HEK293T (cell line): ENCODE measurements around the gene SCRN1.

Experiments used
- CTCF ChIA-PET: fragments of 350-600 bp; formaldehyde crosslinking; extraction: SDS; loops from one replicate; lab custom pipeline; 2021; ENCODE audit warnings: antibody characterized with exemption, inconsistent platforms; lab: Yijun Ruan, JAX
- POLR2A ChIA-PET: fragments of 350-600 bp; formaldehyde crosslinking; extraction: SDS; loops from one replicate; lab custom pipeline; 2020; ENCODE audit warnings: antibody characterized with exemption, inconsistent platforms; lab: Yijun Ruan, JAX
- DNase-seq: peaks from one replicate; pipeline ENCODE4 v3.0.0; 2012; ENCODE audit warnings: mixed read lengths; ENCODE audit errors: extremely low spot score
- ARNT ChIP-seq: fragments of 450-650 bp; IDR thresholded peaks from 2 replicates; pipeline ENCODE4 v1.6.1; 2017; ENCODE audit warnings: mild to moderate bottlenecking
- BHLHE40 ChIP-seq: fragments of 450-650 bp; IDR thresholded peaks from 2 replicates; pipeline ENCODE4 v1.6.1; 2016; ENCODE audit warnings: mild to moderate bottlenecking, moderate library complexity, borderline replicate concordance
- CTBP1 ChIP-seq: fragments of 450-650 bp; IDR thresholded peaks from 2 replicates; pipeline ENCODE4 v1.6.1; 2016; ENCODE audit warnings: borderline replicate concordance
- ELF4 ChIP-seq: fragments of 450-650 bp; IDR thresholded peaks from 2 replicates; pipeline ENCODE4 v1.6.1; 2017; ENCODE audit warnings: antibody characterized with exemption
- FOXA1 ChIP-seq: fragments of 450-650 bp; IDR thresholded peaks from 2 replicates; pipeline ENCODE4 v1.6.1; 2016; ENCODE audit warnings: mild to moderate bottlenecking
- FOXK2 ChIP-seq: fragments of 450-650 bp; IDR thresholded peaks from 2 replicates; pipeline ENCODE4 v1.6.1; 2016; ENCODE audit warnings: mild to moderate bottlenecking
- FOXM1 ChIP-seq: fragments of 450-650 bp; IDR thresholded peaks from 2 replicates; pipeline ENCODE4 v1.6.1; 2017; ENCODE audit warnings: mild to moderate bottlenecking, borderline replicate concordance
- HDGF ChIP-seq: fragments of 450-650 bp; IDR thresholded peaks from 2 replicates; pipeline ENCODE4 v1.6.1; 2017; ENCODE audit warnings: antibody characterized with exemption, borderline replicate concordance
- L3MBTL2 ChIP-seq: fragments of 450-650 bp; conservative IDR thresholded peaks from 2 replicates; pipeline ENCODE4 v1.6.1; 2016; ENCODE audit warnings: mild to moderate bottlenecking
- LEF1 ChIP-seq: fragments of 450-650 bp; IDR thresholded peaks from 2 replicates; pipeline ENCODE4 v1.6.1; 2017; ENCODE audit warnings: mild to moderate bottlenecking, borderline replicate concordance
- NFRKB ChIP-seq: fragments of 450-650 bp; IDR thresholded peaks from 2 replicates; pipeline ENCODE4 v1.6.1; 2016; ENCODE audit warnings: mild to moderate bottlenecking, moderate library complexity
- PKNOX1 ChIP-seq: fragments of 450-650 bp; IDR thresholded peaks from 2 replicates; pipeline ENCODE4 v1.6.1; 2016
- SP1 ChIP-seq: fragments of 450-650 bp; IDR thresholded peaks from 2 replicates; pipeline ENCODE4 v1.6.1; 2017
- SUZ12 ChIP-seq: fragments of 450-650 bp; IDR thresholded peaks from 2 replicates; pipeline ENCODE4 v1.6.1; 2016; ENCODE audit warnings: mild to moderate bottlenecking
- TARDBP ChIP-seq: fragments of 450-650 bp; IDR thresholded peaks from 2 replicates; pipeline ENCODE4 v1.6.1; 2016
- ZNF384 ChIP-seq: fragments of 450-650 bp; IDR thresholded peaks from 2 replicates; pipeline ENCODE4 v1.6.1; 2016

Gene SCRN1

GRCh38 chr7:29958667-29959358, 30.8 kb downstream of the SCRN1 start:
- TF ChIP-seq ARNT: no peak
- no peak for TF ChIP-seq NFRKB
- TF ChIP-seq BHLHE40: no peak
- no peak for TF ChIP-seq HDGF
- no peak for TF ChIP-seq ELF4
- TF ChIP-seq L3MBTL2: no peak
- TF ChIP-seq FOXA1: no peak
- TF ChIP-seq ZNF384: no peak
- TF ChIP-seq SP1: no peak
- DNase-seq: no peak
- ChIA-PET POLR2A (no interaction called here), CTCF (interaction anchor here (0.8 kb wide), 1 partner anchor 24 kb away, joined by 3 read pairs; no protein-coding TSS in a partner anchor)

- TF ChIP-seq BHLHE40: no peak
- TF ChIP-seq HDGF: no peak
- POLR2A ChIA-PET: no interaction called here
- no peak for DNase-seq
- CTCF ChIA-PET: interaction anchor here (0.6 to 0.8 kb wide), 2 partner anchors 23 to 780 kb away, joined by 3 read pairs; no protein-coding TSS in a partner anchor
These were observed 31.9 kb downstream of the SCRN1 start for GRCh38 chr7:29957521-29958310.

- TF ChIP-seq ZNF384 (no peak), BHLHE40 (no peak), SUZ12 (no peak)
- POLR2A ChIA-PET: no interaction called here
- no peak for DNase-seq
- CTCF ChIA-PET: no interaction called here
These were observed 33.1 kb downstream of the SCRN1 start for GRCh38 chr7:29956487-29956836.

- TF ChIP-seq FOXM1 (no peak), PKNOX1 (no peak), ELF4 (no peak), CTBP1 (no peak), NFRKB (no peak), ZNF384 (no peak), FOXK2 (no peak), LEF1 (no peak), SUZ12 (no peak), L3MBTL2 (no peak), HDGF (no peak), TARDBP (no peak), SP1 (no peak), FOXA1 (no peak), ARNT (no peak), BHLHE40 (no peak)
- POLR2A ChIA-PET: no interaction called here
- CTCF ChIA-PET: no interaction called here
- no peak for DNase-seq
These were observed 33.7 kb downstream of the SCRN1 start for GRCh38 chr7:29955799-29956486.

DNA sequence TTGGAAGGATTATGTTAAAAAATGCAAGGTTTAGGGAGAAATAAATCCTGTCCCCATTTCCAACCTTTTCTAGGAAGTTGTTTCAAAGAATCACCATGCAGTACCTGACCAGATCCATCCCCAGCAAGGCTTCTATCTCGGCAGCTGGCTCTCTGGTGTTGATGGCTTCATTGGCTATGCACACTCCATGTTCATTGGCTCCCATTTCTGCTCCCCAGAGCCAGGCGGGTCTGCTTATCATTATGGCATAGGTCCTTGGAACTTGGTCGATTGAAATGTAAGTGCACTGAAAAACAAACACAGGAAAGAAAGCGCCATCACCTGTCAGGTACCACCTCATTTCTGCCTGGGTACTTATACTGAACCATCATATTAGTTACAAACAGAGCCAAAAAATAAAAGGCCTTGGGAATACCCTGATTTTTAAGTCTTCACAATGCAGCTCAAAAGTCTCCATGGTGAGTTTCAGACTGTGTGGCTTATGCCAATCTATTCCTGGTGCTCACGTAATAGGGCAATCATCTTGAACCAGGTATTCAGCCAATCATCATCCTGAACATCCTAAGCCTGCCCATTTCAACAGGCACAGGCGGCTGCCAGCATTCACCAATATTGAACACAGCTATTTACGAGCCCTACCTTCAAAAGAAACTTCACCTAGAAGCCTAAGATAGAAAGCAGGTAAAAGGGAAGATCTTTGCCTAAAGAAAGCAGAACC, 34.4 kb downstream of the SCRN1 start:
- no peak for TF ChIP-seq SP1
- no peak for TF ChIP-seq FOXM1
- no peak for TF ChIP-seq ZNF384
- TF ChIP-seq SUZ12: no peak
- TF ChIP-seq CTBP1: no peak
- no peak for TF ChIP-seq PKNOX1
- TF ChIP-seq FOXK2: no peak
- TF ChIP-seq ELF4: no peak
- no peak for TF ChIP-seq FOXA1
- TF ChIP-seq NFRKB: no peak
- TF ChIP-seq TARDBP: no peak
- no peak for TF ChIP-seq L3MBTL2
- TF ChIP-seq ARNT: no peak
- no peak for TF ChIP-seq LEF1
- no peak for TF ChIP-seq HDGF
- TF ChIP-seq BHLHE40: no peak
- no peak for DNase-seq
- ChIA-PET POLR2A (no interaction called here), CTCF (no interaction called here)

DNA sequence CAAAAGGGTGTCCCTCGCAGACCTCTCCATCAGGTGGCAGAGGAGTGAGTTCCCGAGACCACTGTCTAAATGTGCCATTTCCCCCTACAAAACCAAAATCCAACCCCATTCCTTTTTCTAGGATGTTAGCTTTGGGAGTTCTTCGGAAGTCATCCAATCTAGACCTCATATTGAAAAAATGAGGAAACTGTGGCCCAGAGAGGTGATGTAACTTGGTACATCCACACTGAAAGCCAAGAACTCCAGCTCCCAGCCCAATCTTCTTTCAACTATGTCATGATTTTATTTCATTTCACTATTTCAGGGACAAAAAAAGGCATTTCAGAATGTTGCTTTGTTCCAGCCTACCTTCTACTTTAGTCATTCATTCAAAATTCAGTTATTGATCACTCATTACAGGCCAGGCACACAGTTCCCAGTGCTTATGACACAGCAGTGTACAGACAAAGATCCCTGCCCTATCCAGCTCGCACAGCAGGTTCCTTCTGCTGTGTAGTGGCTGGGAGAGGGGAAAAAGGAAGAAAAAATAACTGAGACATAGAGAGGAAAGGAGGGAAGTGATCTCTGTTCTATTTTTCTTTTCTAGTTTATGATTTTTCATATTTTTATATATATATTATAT, 35.8 kb downstream of the SCRN1 start:
- DNase-seq: no peak
- ChIA-PET POLR2A (no interaction called here), CTCF (no interaction called here)
- no peak for TF ChIP-seq SP1
- no peak for TF ChIP-seq FOXA1
- TF ChIP-seq LEF1: no peak
- no peak for TF ChIP-seq ZNF384
- no peak for TF ChIP-seq HDGF
- no peak for TF ChIP-seq TARDBP
- TF ChIP-seq L3MBTL2: no peak
- no peak for TF ChIP-seq FOXK2
- no peak for TF ChIP-seq CTBP1
- no peak for TF ChIP-seq NFRKB
- TF ChIP-seq SUZ12: no peak
- no peak for TF ChIP-seq BHLHE40
- no peak for TF ChIP-seq ARNT
- no peak for TF ChIP-seq PKNOX1
- no peak for TF ChIP-seq ELF4
